GM21786 (cell line): ENCODE data around the gene KCNH2.

Experiments
- ATAC-seq: cut with Tn5 transposase; IDR thresholded peaks from one replicate; pipeline ENCODE4 v1.9.1; 2021; ENCODE audit not compliant: unreplicated experiment

KCNH2 gene

DNA sequence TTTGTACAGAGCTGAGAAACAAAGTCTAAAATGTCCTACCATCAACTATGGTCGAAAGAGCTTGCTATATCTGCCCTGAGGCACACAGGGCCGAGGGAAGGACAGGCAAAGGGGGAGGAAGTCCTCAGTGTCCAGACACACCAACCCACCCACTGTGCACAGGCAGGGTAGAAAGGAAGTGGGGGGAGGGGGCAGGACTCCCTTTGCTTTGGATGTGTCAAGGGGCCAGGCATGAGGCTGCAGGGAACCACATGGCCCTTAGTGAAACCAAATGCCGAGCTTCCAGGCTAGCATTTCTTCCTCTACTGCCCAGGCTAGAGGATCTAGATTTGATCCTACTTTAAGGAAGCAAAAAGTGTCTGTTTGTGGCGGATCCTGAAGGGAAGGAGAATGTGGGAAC, 28.6 kb downstream of the KCNH2 start:
- no peak for ATAC-seq

DNA sequence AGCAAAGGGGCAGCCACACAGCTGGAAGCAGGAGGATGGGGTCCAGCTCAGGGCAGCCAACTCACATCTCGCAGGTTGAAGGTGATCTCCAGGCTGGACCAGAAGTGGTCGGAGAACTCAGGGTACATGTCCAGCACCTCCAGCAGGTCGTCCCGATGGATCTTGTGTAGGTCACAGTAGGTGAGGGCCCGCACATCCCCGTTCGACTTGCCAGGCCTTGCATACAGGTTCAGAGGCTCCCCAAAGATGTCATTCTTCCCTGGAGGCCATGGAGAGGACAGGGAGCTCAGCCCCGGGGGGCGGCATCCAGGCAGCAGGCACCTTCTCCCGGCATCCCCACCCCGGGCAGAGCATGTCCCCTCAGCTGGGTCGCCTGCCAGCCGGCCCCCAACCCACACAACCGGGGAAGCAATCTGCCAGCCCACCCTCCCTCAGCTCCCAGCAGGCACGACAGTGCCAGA, 29.3 kb downstream of the KCNH2 start:
- ATAC-seq = no peak

DNA sequence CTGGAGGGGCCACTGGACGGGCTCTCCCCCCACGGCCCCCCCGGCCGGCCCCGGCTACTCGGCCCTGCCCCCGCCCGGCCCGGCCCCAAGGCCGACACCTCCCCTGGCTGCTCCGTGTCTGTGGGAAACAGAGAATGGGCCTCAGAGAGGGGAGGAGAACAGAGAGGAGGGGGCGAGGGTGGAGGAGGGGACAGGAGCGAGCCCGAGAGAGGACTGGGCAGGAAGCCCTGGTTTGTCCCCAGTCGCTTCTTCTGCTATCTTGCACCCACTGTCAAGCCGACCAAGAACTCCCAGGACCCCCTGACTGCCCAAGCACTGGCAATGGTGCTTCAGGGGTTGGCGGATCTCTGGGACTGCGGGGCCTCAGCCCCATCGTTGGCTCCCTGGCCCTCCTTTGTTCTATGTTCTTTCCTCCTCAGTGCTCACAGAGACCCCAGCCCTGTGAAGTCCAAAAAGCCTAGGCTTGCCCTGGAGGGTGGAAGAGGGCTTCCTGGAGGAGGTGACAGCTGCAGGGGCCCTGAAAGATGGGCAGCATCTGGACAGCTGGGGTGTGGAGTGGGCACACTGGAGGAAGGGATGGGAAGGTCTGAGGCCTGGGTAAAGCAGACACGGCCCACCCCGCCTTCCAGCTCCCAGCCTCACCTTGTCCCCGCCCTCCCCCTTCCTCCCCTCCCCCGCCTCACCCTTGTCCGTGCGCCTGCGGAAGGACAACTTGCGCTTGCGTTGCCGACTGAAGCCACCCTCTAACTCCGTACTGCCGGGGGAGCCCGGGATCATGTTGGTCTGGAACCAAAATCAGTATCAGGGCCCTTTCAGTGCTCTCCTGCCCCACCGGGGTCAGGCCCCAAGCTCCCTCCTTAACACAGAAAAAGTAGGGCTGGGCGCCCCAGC, 30.1 kb downstream of the KCNH2 start:
- ATAC-seq = no peak

DNA sequence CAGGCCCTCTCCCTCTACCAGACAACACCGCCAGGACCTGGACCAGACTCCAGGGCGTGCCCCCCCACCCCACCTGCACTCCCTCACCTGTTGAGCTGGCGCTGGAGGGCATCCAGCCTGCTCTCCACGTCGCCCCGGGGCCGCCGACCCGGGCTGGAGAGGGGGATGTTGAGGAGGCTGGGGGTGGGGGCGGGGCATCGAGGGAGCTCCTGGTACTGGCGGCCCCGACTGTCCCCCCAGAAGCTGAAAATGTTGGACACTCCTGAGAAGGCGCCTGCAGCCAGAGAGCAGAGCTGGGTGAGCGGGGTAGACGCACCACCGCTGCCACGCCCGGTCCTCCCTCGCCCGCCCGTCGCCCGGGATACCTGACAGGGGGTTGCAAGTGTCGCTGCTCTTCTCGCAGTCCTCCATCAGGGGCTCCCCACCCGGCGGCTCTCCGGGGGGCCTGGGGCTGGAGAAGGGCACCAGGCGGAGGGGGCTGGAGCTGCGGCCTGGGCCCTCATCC, 30.8 kb downstream of the KCNH2 start:
- ATAC-seq = no peak

DNA sequence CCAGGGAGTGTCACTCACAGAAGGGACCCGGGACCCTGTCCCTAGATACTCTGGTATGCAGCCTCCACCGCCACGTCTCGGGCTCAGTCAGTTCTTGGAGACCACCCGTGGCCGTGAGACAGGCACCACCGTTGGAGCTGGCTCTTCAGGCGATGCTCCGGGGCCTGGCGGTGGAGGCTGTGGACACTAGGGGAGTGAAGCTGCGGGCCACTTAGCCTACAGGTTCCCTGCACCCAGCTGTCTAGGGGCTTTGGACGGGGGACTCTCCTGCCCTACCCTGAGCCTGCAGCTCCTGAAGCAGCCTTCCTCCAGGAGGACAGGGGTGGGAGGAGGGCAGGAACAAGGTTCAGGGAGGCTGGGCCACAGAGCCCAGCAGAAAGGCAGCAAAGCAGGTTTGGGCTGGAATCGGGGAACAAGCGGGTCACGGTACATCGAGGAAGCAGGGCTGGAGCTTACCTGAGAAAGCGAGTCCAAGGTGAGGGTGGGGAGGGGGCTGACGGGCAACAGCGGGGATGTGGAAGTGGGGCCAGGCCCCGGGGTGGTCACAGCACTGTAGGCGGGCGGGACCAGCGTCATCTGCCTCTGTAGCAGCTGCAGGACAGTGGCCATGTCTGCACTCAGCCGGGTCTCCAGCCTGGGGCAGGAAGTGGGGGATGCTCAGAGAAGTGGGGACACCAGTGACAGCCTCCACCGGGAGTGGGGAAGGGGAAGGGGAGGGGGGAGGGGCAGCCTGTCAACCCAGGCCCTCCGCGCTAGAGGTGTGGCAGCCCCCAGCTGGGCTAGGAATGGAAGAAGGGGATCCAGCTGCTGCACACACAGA, 31.5 kb downstream of the KCNH2 start:
- no peak for ATAC-seq

DNA sequence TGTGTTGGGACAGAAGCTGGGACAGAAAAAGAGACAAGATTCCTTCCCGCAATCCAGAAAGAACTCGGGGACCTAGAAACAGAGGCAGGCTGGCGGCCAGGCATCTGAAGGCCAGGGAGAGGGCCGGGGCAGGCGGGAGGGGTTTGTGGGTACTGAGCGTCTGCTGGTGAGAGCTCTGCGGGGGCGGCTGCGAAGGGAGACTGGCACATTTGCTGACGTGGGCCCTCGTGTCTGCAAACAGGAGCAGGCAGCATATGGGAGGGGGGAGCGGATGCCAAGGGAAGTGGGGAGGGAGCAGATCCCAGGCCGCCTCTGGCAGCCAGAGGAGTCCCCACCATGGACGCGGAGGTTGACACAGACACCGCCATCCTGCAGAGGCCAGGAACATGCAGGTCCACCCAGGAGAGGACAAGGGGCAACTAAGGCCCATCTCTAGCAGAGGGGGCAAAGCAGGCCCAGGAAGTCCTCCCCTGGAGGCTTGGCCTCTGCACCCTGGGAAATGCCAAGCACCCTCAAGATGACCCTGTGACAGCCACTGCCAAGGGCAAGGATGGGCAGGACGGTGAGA, 32.2 kb downstream of the KCNH2 start:
- ATAC-seq = no peak

DNA sequence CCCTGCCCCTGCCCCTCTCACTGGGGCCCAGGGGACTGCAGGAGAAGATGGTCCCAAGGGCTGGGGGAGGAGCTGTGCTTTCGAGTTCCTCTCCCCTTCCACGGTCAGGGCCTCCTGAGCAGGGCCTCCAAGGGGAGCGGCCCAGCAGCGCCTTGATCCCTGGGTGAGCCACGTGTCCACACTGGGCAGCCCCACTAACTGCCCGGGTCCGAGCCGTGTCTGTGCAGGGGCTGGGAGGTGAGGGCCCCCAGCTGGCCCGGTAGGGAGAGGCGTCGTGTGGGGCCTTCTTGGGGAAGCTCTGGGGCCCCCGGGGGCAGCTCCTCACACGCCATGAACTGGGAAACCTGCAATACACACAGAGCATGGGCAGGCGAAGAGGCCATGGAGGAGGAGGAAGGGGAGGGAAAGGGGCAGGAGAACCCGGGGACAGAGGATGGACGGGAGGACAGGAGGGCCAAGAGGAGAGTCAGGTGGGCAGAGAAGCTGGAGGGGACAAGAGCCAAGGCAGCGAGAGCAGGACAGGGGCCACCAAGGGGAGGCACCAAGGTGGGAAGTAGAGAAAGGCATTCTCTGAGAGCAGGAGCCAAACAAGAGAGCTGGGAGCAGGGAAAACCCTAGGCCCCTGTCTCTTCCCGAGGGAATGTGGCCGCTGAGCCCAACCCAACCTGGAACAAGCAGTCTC, 32.8 kb downstream of the KCNH2 start:
- ATAC-seq = no peak

DNA sequence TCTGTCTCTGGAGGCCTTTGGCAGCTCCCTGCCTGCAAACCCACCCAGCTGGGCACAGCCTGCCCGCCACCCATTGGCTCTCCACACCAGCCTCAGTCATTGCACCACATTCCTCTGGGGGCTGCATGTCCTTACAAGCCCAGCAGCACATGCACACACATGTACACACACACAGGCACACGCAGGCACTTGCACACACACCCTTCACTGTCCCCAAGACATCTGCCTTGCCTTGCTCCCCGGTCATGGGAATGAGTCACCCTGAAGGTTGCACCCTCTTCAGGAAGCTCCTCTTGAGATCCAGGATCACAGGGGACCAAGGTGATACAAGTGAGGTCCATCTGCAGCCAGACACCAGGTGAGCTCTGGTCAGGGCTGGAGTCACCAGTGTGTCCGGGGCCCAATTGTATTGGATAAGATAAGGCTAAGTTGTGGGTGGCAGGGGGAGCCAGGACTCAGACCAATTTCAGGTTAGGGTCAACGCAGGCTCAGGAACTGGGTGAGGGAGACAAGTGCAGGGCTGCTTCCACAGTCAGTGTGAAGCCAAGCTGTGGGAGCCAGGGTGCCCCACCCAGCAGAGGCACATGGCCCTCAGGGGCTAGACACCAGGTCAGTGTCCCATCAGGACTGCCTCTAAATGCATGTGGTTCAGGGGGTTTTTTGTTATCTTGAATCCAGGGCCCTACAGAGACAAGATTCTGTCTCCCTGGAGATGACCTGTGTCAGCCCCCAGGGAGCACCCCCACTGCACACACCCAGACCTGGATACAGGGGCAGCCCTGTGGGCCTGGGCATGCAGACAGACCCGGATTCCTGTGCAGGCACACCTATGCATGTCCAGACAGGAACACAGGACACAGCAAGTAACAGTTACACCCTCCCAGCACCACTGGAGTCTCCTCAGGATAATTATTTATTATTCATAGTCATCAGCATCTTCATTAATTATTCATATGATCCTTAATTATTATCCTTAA, 33.8 kb downstream of the KCNH2 start:
- ATAC-seq = no peak

DNA sequence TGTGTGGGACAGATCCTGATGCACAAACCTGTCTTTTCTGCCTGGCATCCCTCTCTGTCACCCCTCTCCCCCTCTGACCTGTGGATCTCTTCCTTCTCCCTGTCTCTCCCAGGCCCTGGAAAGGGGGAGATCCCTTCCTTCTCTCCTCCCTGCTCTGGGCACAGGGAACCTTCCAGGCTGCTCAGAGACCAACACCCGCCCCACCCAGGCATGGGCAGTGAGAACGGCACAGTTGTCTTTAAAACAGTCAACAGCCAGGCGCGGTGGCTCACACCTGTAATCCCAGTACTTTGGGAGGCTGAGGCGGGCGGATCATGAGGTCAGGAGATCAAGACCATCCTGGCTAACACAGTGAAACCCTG, 34.7 kb downstream of the KCNH2 start:
- ATAC-seq = no peak

DNA sequence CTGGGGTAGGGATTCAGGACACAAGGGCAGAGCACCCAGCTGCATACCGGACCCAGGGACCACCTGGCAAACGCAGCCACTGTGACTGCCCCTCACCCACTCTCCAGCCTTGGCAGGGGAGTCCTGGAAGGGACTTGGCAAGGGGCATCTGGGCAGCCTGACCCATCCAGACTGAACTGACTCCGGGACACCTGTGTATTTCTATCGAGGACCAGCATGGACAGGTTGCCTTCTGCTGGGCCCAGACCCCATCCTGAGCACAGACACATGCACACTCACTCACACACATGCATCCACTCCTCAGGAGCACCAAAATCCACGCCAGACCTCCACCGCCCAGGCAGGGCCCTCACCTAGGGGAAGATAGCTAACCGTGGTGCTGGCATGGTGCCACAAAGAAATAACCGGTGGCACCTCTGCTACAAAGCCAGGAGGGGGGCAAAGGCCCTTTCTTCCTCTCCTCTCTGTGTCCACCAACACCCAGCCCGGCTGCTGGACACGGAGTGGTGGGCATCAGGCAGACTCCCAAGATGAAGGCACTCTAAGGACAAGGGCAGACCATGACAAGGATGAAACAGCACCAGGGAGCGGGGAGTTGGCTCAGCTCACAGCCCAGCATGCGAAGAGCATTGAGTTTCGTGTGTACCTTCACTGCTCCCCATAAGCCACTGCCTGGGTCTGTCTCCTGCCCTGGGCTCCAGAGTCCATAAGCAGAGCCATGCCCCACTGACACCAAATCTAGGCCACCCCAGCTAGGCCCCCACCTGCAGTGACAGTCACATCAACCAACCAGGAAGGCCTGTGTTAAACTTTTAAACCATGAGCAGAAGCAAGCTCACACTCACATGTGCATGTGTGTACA, 35.3 kb downstream of the KCNH2 start:
- no peak for ATAC-seq

DNA sequence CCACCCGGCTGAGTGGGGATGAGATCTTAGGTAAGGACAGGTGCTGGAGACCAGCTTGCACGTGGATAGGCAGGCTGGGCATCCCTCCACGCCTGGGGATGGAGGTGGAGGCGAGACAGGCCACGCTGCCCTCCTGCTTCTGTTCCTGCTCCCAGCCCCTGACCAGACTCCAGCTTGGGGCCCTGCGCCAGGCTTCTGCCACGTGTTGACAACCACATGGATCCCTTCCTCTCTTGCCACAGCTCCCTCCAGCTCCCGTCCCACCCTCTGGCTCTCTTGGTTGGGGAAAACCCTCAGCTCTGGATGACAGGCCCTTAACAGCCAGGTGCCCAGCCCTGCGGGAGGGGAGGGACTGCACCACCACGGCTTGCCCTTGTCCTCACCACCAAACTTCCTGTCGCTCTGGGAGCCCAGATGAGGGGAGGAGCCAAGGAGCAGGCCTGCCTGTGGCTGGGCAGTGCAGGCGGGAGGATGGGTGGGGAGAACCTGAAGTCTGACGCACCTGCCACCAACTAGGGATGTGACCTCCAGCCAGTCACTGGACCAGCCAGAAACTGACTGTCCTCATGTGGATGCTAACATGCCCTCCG, 36.0 kb downstream of the KCNH2 start:
- ATAC-seq = peak; percentile 72

DNA sequence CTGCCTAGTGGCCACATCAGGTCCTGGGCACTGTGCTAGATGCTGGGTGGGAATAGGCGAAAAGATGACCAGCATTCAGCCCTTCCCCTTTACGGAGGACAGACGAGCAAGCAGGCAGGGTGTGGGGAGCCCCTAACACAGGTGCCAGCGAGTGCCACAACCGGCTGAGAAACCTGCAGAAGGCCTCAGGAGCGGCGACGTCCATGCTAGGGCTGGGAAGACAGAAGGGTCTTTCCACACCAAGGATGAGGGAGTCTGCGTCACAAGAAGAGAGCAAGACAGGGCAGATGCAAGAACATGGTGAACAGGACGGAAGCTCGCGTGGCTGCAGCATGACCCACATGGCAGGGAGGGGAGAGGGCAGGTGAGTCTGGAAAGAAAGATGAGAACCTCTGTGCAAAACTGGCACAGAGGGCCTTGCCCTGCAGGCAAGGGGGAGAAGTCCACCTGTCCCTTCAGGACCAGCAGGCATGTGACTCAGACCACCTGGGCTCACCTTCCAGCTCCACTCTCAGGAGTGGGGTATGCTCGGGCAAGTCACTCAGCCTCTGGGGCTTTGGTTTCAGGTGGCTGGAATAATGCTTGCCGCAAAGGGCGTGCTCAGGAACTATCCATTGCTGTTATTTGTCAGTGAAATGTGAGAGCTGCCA, 36.6 kb downstream of the KCNH2 start:
- no peak for ATAC-seq

DNA sequence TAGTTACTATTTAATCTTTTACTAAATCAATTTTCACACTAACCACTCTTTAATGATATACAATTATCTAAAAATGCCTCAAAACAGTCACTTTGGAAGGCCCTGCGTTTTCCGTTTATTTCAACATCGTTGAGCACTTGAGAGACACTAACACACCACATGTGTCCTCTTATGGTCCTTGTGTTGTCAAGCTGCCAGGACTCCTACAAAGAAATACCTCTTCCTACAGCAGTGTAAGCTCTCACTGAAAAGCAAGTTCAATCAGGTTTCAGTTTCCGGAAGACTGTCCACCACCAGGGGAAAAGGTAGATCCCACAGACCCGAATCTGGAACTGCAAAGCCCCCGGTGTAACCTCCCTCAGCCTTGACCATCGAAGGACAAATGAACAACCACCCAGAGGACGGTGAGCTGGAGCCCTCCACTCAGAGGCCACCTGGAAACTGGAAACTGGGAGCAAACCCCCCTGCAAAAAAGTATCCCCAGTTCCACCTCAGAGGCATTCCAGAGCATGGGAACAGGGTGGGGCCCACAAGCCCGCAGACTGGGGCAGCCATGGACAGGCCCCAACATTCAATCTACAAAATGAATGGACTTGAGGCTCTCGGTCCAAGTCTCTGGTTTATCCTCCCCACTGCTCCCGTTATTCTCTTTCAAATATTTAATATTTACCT, 37.6 kb downstream of the KCNH2 start:
- ATAC-seq = no peak

DNA sequence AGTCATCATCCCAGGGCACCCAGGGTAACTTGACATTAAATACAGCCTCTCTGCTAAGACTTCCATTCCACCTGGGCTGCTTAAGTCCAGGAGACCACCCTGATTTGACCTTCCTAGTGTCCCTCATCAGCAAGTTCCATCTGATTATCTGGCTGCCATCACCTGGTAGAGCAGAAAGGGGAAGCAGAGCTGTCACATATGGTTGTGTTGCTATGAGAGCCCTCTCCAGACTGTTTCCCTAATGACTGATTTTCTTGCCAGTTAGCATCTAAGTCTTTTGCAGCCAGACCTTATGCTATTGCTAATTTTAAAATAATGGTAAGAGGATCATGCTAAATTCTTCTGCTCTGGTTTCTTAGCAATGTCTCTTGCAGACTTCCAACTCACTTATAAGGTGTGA, 38.7 kb downstream of the KCNH2 start:
- ATAC-seq = no peak

DNA sequence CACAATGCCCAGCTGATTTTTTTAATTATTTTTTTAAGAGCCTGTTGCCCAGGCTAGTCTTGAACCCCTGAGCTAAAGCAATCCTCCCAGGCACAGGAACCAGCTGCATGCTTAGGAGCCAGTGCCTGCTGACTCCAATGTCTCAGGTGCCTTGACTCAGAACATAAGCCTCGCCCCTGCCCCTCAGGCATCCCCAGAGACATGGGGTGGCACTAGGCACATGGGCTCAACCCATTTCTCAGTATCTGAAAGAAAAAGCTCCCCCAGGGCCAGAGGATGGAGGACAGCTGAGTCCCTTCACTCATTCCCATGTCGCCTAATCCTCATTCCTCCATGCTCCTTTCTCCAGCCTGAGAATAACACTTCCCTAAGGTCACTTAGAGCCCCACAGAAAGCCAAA, 39.1 kb downstream of the KCNH2 start:
- no peak for ATAC-seq

DNA sequence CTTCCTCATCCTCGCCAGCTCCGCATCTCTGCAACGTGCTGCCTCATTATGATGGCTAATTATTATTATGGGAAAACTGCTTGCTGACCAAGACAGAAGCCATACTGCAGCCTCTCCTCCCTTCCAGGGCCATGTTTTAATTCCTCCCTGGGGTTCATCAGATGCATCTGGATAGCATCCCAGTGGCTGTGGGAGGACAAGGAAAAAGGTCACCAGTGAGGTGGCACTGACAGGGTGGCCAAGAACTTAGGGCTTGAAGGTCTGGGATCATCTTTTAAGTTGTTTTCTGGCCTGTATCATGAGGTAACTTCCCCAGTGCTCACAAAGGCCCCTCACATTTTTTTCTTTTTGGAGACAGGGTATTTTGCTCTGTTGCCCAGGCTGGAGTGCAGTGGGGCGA, 39.6 kb downstream of the KCNH2 start:
- ATAC-seq = no peak

DNA sequence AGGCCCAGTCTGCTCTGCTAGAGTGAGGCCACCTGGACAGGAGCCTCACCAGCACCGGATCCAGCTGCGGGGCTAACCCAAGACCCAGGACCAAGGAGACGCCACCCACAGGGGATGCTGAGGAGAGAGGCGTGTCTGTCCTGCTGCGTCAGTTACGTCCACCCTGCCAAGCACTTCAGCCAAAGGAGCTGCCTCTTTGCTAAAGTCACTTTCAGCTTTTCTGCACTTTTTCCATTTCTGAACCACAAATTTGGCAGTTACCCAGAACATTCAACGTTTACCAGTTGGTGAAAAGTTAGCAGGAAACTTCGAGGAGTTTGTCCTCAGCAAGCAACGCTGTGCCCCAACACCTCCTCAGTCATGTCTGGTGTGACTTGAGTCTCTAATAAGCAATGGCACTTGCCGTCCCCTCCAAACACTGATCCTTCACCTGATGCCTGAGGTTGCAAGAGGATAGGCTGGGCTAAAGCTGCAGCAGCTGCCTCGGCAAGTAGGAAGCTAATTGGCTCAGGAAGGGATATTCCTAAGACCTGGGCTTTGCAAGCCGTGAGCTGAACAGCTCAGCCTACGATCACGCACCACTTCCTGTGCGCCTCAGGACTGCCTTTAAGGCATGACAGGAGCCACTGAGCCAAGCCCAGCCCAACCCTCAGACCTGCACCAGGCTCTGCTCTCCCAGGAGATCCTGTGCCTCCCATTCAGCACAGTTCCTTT, 40.1 kb downstream of the KCNH2 start:
- ATAC-seq = no peak
